B cell (primary cell): ENCODE results near the gene FADD. TPM values are rescaled to one million over a fixed set of nuclear protein-coding genes. Genes with fewer than 3 reads are reported as not detected.

Source experiments
- ATAC-seq: fragments of 200-7000 bp; cut with Tn5 transposase; one replicate; pipeline ENCODE4 v1.10.0; 2021; ENCODE audit warnings: low read depth, mild to moderate bottlenecking, moderate number of reproducible peaks, moderate library complexity
- CTCF ChIA-PET: fragments of 350-600 bp; sonication (Branson Sonifier 250); formaldehyde crosslinking; loops from one replicate; lab custom pipeline; 2021; ENCODE audit warnings: antibody characterized with exemption, inconsistent platforms; lab: Charles Lee
- POLR2A ChIA-PET: fragments of 350-600 bp; sonication (Branson Sonifier 250); formaldehyde crosslinking; loops from one replicate; lab custom pipeline; 2021; ENCODE audit warnings: antibody characterized with exemption; lab: Charles Lee
- DNase-seq: peaks from one replicate; pipeline ENCODE4 v3.0.0; 2013
- H2AFZ ChIP-seq: 2 replicates; pipeline ENCODE4 v1.6.1; 2012; ENCODE audit warnings: mild to moderate bottlenecking, low read depth, low read length; ENCODE audit not compliant: insufficient read depth, poor library complexity, severe bottlenecking
- H3K27ac ChIP-seq, 2 donors: 1 replicate in 1 of 2; 2 replicates in 1 of 2; pipeline ENCODE4 v1.5.1; 2012 to 2013; ENCODE audit warnings: low read length in 2 of 2, mild to moderate bottlenecking in 2 of 2, moderate library complexity in 1 of 2
- H3K27me3 ChIP-seq, 4 experiments: fragments of 200-600 bp in 1 of 4; sonication (generic) in 1 of 4; replicated peaks in 1 of 4; 1 replicate in 2 of 4; 2 replicates in 2 of 4; pipeline versions ENCODE4 v1.6.1 to v1.7.0; 2013 to 2016; ENCODE audit warnings: low read length in 3 of 4, mild to moderate bottlenecking in 2 of 4, mixed read lengths in 1 of 4, moderate library complexity in 1 of 4; ENCODE audit not compliant: insufficient read depth in 4 of 4, control insufficient read depth in 3 of 4; ENCODE audit errors: control extremely low read depth in 1 of 4
- H3K36me3 ChIP-seq, 2 experiments: replicated peaks in 1 of 2; 1 replicate in 1 of 2; 2 replicates in 1 of 2; pipeline versions ENCODE4 v1.6.1 to v1.7.1; 2013; ENCODE audit warnings: low read length in 1 of 2; ENCODE audit not compliant: insufficient read depth in 2 of 2, control insufficient read depth in 1 of 2; ENCODE audit errors: control extremely low read depth in 1 of 2, extremely low read depth in 1 of 2
- H3K4me1 ChIP-seq, 2 donors: fragments of 200-600 bp in 1 of 2; sonication (generic) in 1 of 2; 1 replicate in 1 of 2; 2 replicates in 1 of 2; pipeline versions ENCODE4 v1.5.1 to v1.6.1; 2013 to 2017; ENCODE audit warnings: low read length in 2 of 2; ENCODE audit not compliant: control insufficient read depth in 2 of 2, insufficient read depth in 2 of 2
- H3K4me2 ChIP-seq: replicated peaks from 2 replicates; pipeline ENCODE3; 2012; ENCODE audit warnings: mild to moderate bottlenecking, low read depth, low read length; ENCODE audit not compliant: poor library complexity, severe bottlenecking
- H3K4me3 ChIP-seq, 5 experiments: fragments of 200-600 bp in 1 of 5; sonication (generic) in 1 of 5; 1 replicate in 3 of 5; 2 replicates in 2 of 5; pipeline versions ENCODE4 v1.5.1 to v1.7.0; 2011 to 2016; ENCODE audit warnings: low read length in 4 of 5, mild to moderate bottlenecking in 4 of 5, low read depth in 2 of 5, control low read depth in 1 of 5, moderate library complexity in 1 of 5; ENCODE audit not compliant: insufficient read depth in 1 of 5; ENCODE audit errors: control extremely low read depth in 1 of 5, extremely low read depth in 1 of 5
- H3K79me2 ChIP-seq: fragments of 200-600 bp; sonication (generic); one replicate; pipeline ENCODE4 v1.6.0; 2016; ENCODE audit warnings: low read length; ENCODE audit not compliant: control insufficient read depth, insufficient read depth
- H3K9ac ChIP-seq: fragments of 200-600 bp; sonication (generic); 2 replicates; pipeline ENCODE4 v1.6.1; 2017; ENCODE audit warnings: mild to moderate bottlenecking, low read length, moderate library complexity
- H3K9me3 ChIP-seq, 3 donors: one replicate each; pipeline versions ENCODE4 v1.6.1 to v1.7.1; 2013; ENCODE audit warnings: low read length in 2 of 3; ENCODE audit not compliant: control insufficient read depth in 2 of 3, insufficient read depth in 1 of 3; ENCODE audit errors: control extremely low read depth in 1 of 3
- H4K20me1 ChIP-seq: 2 replicates; pipeline ENCODE4 v1.6.0; 2012; ENCODE audit warnings: mild to moderate bottlenecking, low read length; ENCODE audit not compliant: insufficient read depth, control insufficient read depth, poor library complexity, severe bottlenecking
- H3K27ac Mint-ChIP-seq: one replicate; pipeline ENCODE4 v1.8.0; 2021; ENCODE audit warnings: mixed read lengths
- H3K27me3 Mint-ChIP-seq: one replicate; pipeline ENCODE4 v1.8.0; 2021; ENCODE audit warnings: mixed read lengths
- H3K4me1 Mint-ChIP-seq: one replicate; pipeline ENCODE4 v1.8.0; 2021; ENCODE audit warnings: mixed read lengths
- H3K4me3 Mint-ChIP-seq: one replicate; pipeline ENCODE4 v1.8.0; 2021; ENCODE audit warnings: mixed read lengths
- H3K9me3 Mint-ChIP-seq: one replicate; pipeline ENCODE4 v1.8.0; 2022; ENCODE audit warnings: mixed read lengths; ENCODE audit not compliant: insufficient read depth
- CTCF ChIP-seq: fragments of 200-600 bp; IDR thresholded peaks from one replicate; pipeline ENCODE4 v1.8.0; 2022; ENCODE audit warnings: antibody characterized with exemption, mild to moderate bottlenecking
- EZH2 ChIP-seq: IDR thresholded peaks from 2 replicates; pipeline ENCODE4 v1.6.1; 2012; ENCODE audit warnings: borderline replicate concordance, low read depth, mild to moderate bottlenecking, moderate library complexity, low read length; ENCODE audit not compliant: insufficient read depth, poor library complexity, severe bottlenecking
- WGBS: methylation state at CpG from one replicate; pipeline ENCODE4 v1.1.5; 2013; ENCODE audit warnings: missing lambda C conversion rate; ENCODE audit not compliant: insufficient coverage; 5-methylcytosine and 5-hydroxymethylcytosine counted together
- intact Hi-C: fragments of 100-400 bp; cut with micrococcal nuclease; formaldehyde crosslinking; loops from one replicate; pipeline ENCODE4 v1.10.0; 2022
- polyA plus RNA-seq: library from polyadenylated mRNA; depleted of rRNA; stranded (reverse); fragments of >200 nt; gene quantifications from 2 replicates; pipeline ENCODE4 v1.2.3, GENCODE V29; 2012
- total RNA-seq, 2 donors: library from RNA; stranded (reverse); fragments of 120-200 nt in 1 of 2; gene quantifications; 1 replicate in 1 of 2; 2 replicates in 1 of 2; pipeline versions ENCODE4 v1.2.3 to v1.2.4, GENCODE V29; 2013 to 2022

Gene FADD
- total and polyA plus RNA-seq, 2 donors (not counting 1 experiment from before 2014, with no cell fraction given) = 5.4 to 26.6 TPM

GRCh38 chr11:70184396-70184795, 18.7 kb upstream of the FADD start:
- peaks cover 3% of the 10 kb centered on the region for H3K27me3 Mint-ChIP-seq
- no peak overlapping the region for H3K9ac ChIP-seq
- peaks cover 0 to 4% (median under 1%) of the 10 kb centered on the region in 4 experiments for H3K27me3 ChIP-seq
- no peaks in the 10 kb centered on the region for H3K36me3 ChIP-seq
- no peak overlapping the region for H3K4me3 Mint-ChIP-seq
- DNase-seq = no peak
- POLR2A ChIA-PET = no interaction called here
- 91% methylated on average over 7 of the region's 9 CpGs for WGBS
- no peak for ATAC-seq
- intact Hi-C loops = no loop called here
- H3K9me3 Mint-ChIP-seq = no peaks in the 10 kb centered on the region
- no peaks in the 10 kb centered on the region for H4K20me1 ChIP-seq
- TF ChIP-seq EZH2 = no peak
- no peak for TF ChIP-seq CTCF
- peaks cover 0 to 9% (median 0%) of the 10 kb centered on the region in 3 donors for H3K9me3 ChIP-seq
- no peaks in the 10 kb centered on the region for H3K4me1 ChIP-seq
- no peak overlapping the region for H3K27ac Mint-ChIP-seq
- H3K4me3 ChIP-seq = no peak overlapping the region
- CTCF ChIA-PET = interaction anchor here (0.8 kb wide), 1 partner anchor 12 kb away, joined by 3 read pairs; no protein-coding TSS in a partner anchor
- no peak overlapping the region for H2AFZ ChIP-seq
- no peaks in the 10 kb centered on the region for H3K79me2 ChIP-seq
- H3K4me2 ChIP-seq = no peak overlapping the region
- no peak overlapping the region for H3K27ac ChIP-seq
- no peaks in the 10 kb centered on the region for H3K4me1 Mint-ChIP-seq

- H3K27ac Mint-ChIP-seq = no peak overlapping the region
- H3K27me3 ChIP-seq = peaks cover 0 to 4% (median 1%) of the 10 kb centered on the region in 4 experiments
- H3K4me3 ChIP-seq = no peak overlapping the region
- H3K4me2 ChIP-seq = no peak overlapping the region
- peaks cover 0 to 9% (median 0%) of the 10 kb centered on the region in 3 donors for H3K9me3 ChIP-seq
- intact Hi-C loops = no loop called here
- no peak overlapping the region for H3K27ac ChIP-seq
- peaks cover 3% of the 10 kb centered on the region for H3K27me3 Mint-ChIP-seq
- H3K4me1 Mint-ChIP-seq = no peaks in the 10 kb centered on the region
- no peak for ATAC-seq
- H3K9me3 Mint-ChIP-seq = no peaks in the 10 kb centered on the region
- WGBS = 92% methylated on average over 25 of the region's 28 CpGs
- H2AFZ ChIP-seq = no peak overlapping the region
- no peak overlapping the region for H3K4me3 Mint-ChIP-seq
- H3K4me1 ChIP-seq = no peaks in the 10 kb centered on the region
- no peaks in the 10 kb centered on the region for H4K20me1 ChIP-seq
- CTCF ChIA-PET = interaction anchor here (0.7 kb wide), 1 partner anchor 20 kb away, joined by 4 read pairs; no protein-coding TSS in a partner anchor
- H3K36me3 ChIP-seq = no peaks in the 10 kb centered on the region
- no peak for TF ChIP-seq CTCF
- no peak for TF ChIP-seq EZH2
- no peak for DNase-seq
- no peak overlapping the region for H3K9ac ChIP-seq
- H3K79me2 ChIP-seq = no peaks in the 10 kb centered on the region
- POLR2A ChIA-PET = no interaction called here
Observed at GRCh38 chr11:70185348-70186055, 17.6 kb upstream of the FADD start.
